PC-3 (cell line): ENCODE results near the gene KIFC1. TPM values are rescaled to one million over a fixed set of nuclear protein-coding genes. Genes with fewer than 3 reads are reported as not detected.

Experiments used
- ATAC-seq: fragments of 200-7000 bp; cut with Tn5 transposase; 2 replicates; pipeline ENCODE4 v1.9.1; 2020; ENCODE audit warnings: mild to moderate bottlenecking, moderate library complexity
- BruUV-seq: library from RNA; stranded (reverse); fragments of 400-500 nt; replicated peaks from 2 replicates; lab custom pipeline; 2021; lab: Mats Ljungman, UMichigan
- CTCF ChIA-PET: fragments of 300-600 bp; sonication (Branson Sonifier 250); formaldehyde crosslinking; loops from one replicate; lab custom pipeline; 2022; ENCODE audit warnings: antibody characterized with exemption; lab: Charles Lee
- POLR2A ChIA-PET: fragments of 300-600 bp; sonication (Branson Sonifier 250); formaldehyde crosslinking; loops from one replicate; lab custom pipeline; 2022; ENCODE audit warnings: antibody characterized with exemption; ENCODE audit not compliant: unreplicated experiment; lab: Charles Lee
- DNase-seq: peaks from one replicate; pipeline ENCODE4 v3.0.0-alpha.2; 2015
- H2AFZ ChIP-seq: fragments of 300-600 bp; sonication (generic); 2 replicates; pipeline ENCODE4 v1.6.0; 2016; ENCODE audit warnings: antibody characterized with exemption, low read length
- H3F3A ChIP-seq: fragments of 300-600 bp; sonication (generic); one replicate; pipeline ENCODE4 v1.6.0; 2017; ENCODE audit warnings: antibody characterized with exemption, low read length, control low read depth, mild to moderate bottlenecking; ENCODE audit not compliant: unreplicated experiment
- H3K27ac ChIP-seq: fragments of 300-600 bp; sonication (generic); 2 replicates; pipeline ENCODE4 v1.5.1; 2016; ENCODE audit warnings: mild to moderate bottlenecking, low read length
- H3K27me3 ChIP-seq: fragments of 300-600 bp; sonication (generic); 2 replicates; pipeline ENCODE4 v1.6.1; 2016; ENCODE audit warnings: low read length, mixed read lengths
- H3K36me3 ChIP-seq: fragments of 300-600 bp; sonication (generic); 2 replicates; pipeline ENCODE4 v1.6.1; 2016; ENCODE audit warnings: low read depth, mixed run types, low read length, mixed read lengths
- H3K4me1 ChIP-seq: fragments of 300-600 bp; sonication (generic); 2 replicates; pipeline ENCODE4 v1.5.1; 2016; ENCODE audit warnings: low read length; ENCODE audit not compliant: insufficient read depth
- H3K4me2 ChIP-seq: fragments of 300-600 bp; sonication (generic); 2 replicates; pipeline ENCODE4 v1.6.0; 2016; ENCODE audit warnings: low read length
- H3K4me3 ChIP-seq: fragments of 300-600 bp; sonication (generic); 2 replicates; pipeline ENCODE4 v1.5.1; 2016; ENCODE audit warnings: mild to moderate bottlenecking, low read length, mixed read lengths
- H3K79me2 ChIP-seq: fragments of 300-600 bp; sonication (generic); 2 replicates; pipeline ENCODE4 v1.6.1; 2017; ENCODE audit warnings: low read length, mixed read lengths
- H3K9ac ChIP-seq: fragments of 300-600 bp; sonication (generic); 2 replicates; pipeline ENCODE4 v1.6.0; 2016; ENCODE audit warnings: mild to moderate bottlenecking, low read length
- H3K9me2 ChIP-seq: fragments of 300-600 bp; sonication (generic); replicated peaks from 2 replicates; pipeline ENCODE4 v1.6.1; 2016; ENCODE audit warnings: mixed run types, low read length, mixed read lengths
- H3K9me3 ChIP-seq: fragments of 300-600 bp; sonication (generic); 2 replicates; pipeline ENCODE4 v1.6.1; 2016; ENCODE audit warnings: low read length, mixed read lengths
- H4K20me1 ChIP-seq: fragments of 300-600 bp; sonication (generic); 2 replicates; pipeline ENCODE4 v1.6.1; 2016; ENCODE audit warnings: low read length, mixed read lengths
- EZH2 ChIP-seq: fragments of 300-600 bp; sonication (generic); IDR thresholded peaks from one replicate; pipeline ENCODE4 v1.6.1; 2017; ENCODE audit warnings: antibody characterized with exemption, mild to moderate bottlenecking, low read length; ENCODE audit not compliant: unreplicated experiment
- EZH2phosphoT487 ChIP-seq: fragments of 300-600 bp; sonication (generic); IDR thresholded peaks from 2 replicates; pipeline ENCODE4 v1.6.1; 2018; ENCODE audit warnings: mild to moderate bottlenecking, antibody characterized with exemption, low read length, borderline replicate concordance
- intact Hi-C: fragments of 100-400 bp; cut with micrococcal nuclease; formaldehyde crosslinking; loops from 2 replicates; pipeline ENCODE4 v1.9.0; 2023
- total RNA-seq: library from RNA; depleted of rRNA; stranded (reverse); fragments of >200 nt; gene quantifications from 2 replicates; pipeline ENCODE4 v1.2.3, GENCODE V29; 2014
- TF ChIP-seq, protein P1 (sequence below): fragments of 300-600 bp; sonication (generic); conservative IDR thresholded peaks from 2 replicates; pipeline ENCODE4 v1.5.1; 2017; ENCODE audit warnings: antibody characterized with exemption, low read depth, mild to moderate bottlenecking, low read length

Gene KIFC1
- total RNA-seq, 1 experiment from 2014 or later: 66.7 TPM

DNA sequence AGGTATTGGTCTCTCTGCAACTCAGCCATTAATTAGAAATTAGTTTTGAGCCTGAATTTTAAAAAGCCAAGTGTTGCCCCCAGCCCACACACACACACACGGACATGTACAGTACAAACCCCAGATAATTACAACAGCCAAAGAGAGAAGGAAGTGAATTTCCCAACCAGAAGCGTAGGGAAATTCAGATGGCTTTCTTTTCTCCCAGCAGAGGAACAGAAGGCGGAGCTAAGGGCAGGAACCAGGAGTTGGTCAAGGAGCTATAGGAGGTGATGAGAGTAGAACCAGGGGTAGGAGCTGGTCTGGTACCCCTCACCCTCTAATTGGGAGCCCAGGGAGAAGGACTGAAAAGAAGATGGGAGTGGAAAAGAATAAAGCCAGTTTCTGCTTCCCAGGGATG is 58.8 kb downstream of the KIFC1 start:
- no peak overlapping the region for H2AFZ ChIP-seq
- no TSS peak for BruUV-seq
- no peaks in the 10 kb centered on the region for H4K20me1 ChIP-seq
- no peak for ATAC-seq
- no peak overlapping the region for H3K4me3 ChIP-seq
- no peaks in the 10 kb centered on the region for H3K9me3 ChIP-seq
- no peaks in the 10 kb centered on the region for H3F3A ChIP-seq
- DNase-seq: no peak
- TF ChIP-seq EZH2phosphoT487: no peak
- TF ChIP-seq EZH2: no peak
- TF ChIP-seq, protein P1, sequence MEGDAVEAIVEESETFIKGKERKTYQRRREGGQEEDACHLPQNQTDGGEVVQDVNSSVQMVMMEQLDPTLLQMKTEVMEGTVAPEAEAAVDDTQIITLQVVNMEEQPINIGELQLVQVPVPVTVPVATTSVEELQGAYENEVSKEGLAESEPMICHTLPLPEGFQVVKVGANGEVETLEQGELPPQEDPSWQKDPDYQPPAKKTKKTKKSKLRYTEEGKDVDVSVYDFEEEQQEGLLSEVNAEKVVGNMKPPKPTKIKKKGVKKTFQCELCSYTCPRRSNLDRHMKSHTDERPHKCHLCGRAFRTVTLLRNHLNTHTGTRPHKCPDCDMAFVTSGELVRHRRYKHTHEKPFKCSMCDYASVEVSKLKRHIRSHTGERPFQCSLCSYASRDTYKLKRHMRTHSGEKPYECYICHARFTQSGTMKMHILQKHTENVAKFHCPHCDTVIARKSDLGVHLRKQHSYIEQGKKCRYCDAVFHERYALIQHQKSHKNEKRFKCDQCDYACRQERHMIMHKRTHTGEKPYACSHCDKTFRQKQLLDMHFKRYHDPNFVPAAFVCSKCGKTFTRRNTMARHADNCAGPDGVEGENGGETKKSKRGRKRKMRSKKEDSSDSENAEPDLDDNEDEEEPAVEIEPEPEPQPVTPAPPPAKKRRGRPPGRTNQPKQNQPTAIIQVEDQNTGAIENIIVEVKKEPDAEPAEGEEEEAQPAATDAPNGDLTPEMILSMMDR: no peak
- intact Hi-C loops: loop anchor here (10.0 kb wide), 1 partner anchor 104 kb away; no protein-coding TSS in a partner anchor
- no peak overlapping the region for H3K9ac ChIP-seq
- ChIA-PET CTCF (interaction anchor here (0.6 kb wide), 1 partner anchor 14 kb away, joined by 9 read pairs; no protein-coding TSS in a partner anchor), POLR2A (no interaction called here)
- no peak overlapping the region for H3K4me2 ChIP-seq
- H3K79me2 ChIP-seq: peaks cover 17% of the 10 kb centered on the region
- peaks cover 12% of the 10 kb centered on the region for H3K4me1 ChIP-seq
- no peak overlapping the region for H3K27ac ChIP-seq
- H3K27me3 ChIP-seq: no peaks in the 10 kb centered on the region
- 0 out of 2 replicates have a peak, but pooled peaks cover under 1% of the 10 kb centered on the region for H3K36me3 ChIP-seq
- no peaks in the 10 kb centered on the region for H3K9me2 ChIP-seq

DNA sequence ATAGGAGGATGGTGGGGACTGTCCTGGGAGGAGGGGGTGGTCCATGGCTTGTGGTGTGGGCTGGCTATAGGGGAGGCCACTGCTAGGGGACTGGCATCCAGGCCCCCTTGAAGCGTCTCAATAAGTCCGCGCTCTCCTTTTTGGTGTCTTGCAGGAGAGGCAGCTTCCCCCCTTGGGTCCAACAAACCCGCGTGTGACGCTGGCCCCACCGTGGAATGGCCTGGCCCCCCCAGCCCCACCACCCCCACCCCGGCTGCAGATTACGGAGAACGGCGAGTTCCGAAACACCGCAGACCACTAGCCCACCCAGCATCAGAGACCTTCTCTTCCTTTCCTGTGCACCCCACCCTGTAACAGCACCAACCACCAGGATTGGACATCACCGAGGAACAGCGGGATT is 60.0 kb downstream of the KIFC1 start:
- no peaks in the 10 kb centered on the region for H3K9me3 ChIP-seq
- no peaks in the 10 kb centered on the region for H4K20me1 ChIP-seq
- DNase-seq (no peak), ATAC-seq (no peak)
- H3F3A ChIP-seq: no peaks in the 10 kb centered on the region
- no peak overlapping the region for H2AFZ ChIP-seq
- H3K9ac ChIP-seq: no peak overlapping the region
- intact Hi-C loops: loop anchor here (10.0 kb wide), 1 partner anchor 103 kb away; no protein-coding TSS in a partner anchor
- H3K79me2 ChIP-seq: peaks cover 29% of the 10 kb centered on the region
- no peak overlapping the region for H3K27ac ChIP-seq
- H3K27me3 ChIP-seq: no peaks in the 10 kb centered on the region
- peaks cover 13% of the 10 kb centered on the region for H3K4me1 ChIP-seq
- BruUV-seq: no TSS peak
- TF ChIP-seq EZH2phosphoT487: no peak
- TF ChIP-seq EZH2: no peak
- TF ChIP-seq, protein P1: no peak
- POLR2A ChIA-PET: no interaction called here
- no peaks in the 10 kb centered on the region for H3K9me2 ChIP-seq
- peaks cover 12% of the 10 kb centered on the region; the same call in 1 of the 2 replicates for H3K36me3 ChIP-seq
- no peak overlapping the region for H3K4me3 ChIP-seq
- CTCF ChIA-PET: no interaction called here
- H3K4me2 ChIP-seq: no peak overlapping the region

DNA sequence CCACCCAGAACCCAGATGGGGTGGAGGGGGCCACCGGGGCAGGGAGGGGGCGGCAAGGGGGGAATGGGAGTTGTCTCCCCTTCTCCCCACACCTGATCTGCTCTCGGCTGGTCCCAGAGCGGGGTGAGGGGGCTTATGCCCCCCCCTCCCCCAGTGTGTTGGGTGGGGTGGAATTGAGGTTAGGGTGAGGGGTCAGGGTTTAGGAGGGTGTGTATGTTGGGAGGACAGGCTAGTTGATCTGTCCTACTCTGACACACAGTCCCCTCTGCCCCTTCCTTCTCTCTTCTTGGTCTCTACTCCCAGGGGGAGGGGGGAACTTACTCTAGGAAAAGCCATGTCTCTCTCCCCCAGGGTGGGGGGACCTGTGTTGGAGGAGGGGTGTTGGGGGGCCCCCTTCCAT is 60.9 kb downstream of the KIFC1 start:
- no peak overlapping the region for H3K4me3 ChIP-seq
- TF ChIP-seq EZH2 (no peak), EZH2phosphoT487 (no peak)
- TF ChIP-seq, protein P1: no peak
- H4K20me1 ChIP-seq: no peaks in the 10 kb centered on the region
- no peaks in the 10 kb centered on the region for H3K9me3 ChIP-seq
- H3F3A ChIP-seq: no peaks in the 10 kb centered on the region
- DNase-seq (no peak), ATAC-seq (no peak)
- no peaks in the 10 kb centered on the region for H3K27me3 ChIP-seq
- H3K9me2 ChIP-seq: no peaks in the 10 kb centered on the region
- peaks cover 13% of the 10 kb centered on the region for H3K4me1 ChIP-seq
- no TSS peak for BruUV-seq
- intact Hi-C loops: loop anchor here (10.0 kb wide), 1 partner anchor 102 kb away; no protein-coding TSS in a partner anchor
- H2AFZ ChIP-seq: no peak overlapping the region
- POLR2A ChIA-PET: no interaction called here
- H3K36me3 ChIP-seq: peaks cover 15% of the 10 kb centered on the region; the same call in 1 of the 2 replicates
- H3K9ac ChIP-seq: no peak overlapping the region
- no peak overlapping the region for H3K27ac ChIP-seq
- peaks cover 30% of the 10 kb centered on the region for H3K79me2 ChIP-seq
- CTCF ChIA-PET: no interaction called here
- H3K4me2 ChIP-seq: no peak overlapping the region
